HG03342 (cell line): Measurements from ENCODE around the gene SFT2D3.
A peak's percentile ranks its signal among the peaks of the same experiment; 100 is the strongest.

Experiments used
- ATAC-seq: cut with Tn5 transposase; IDR thresholded peaks from one replicate; pipeline ENCODE4 v1.9.1; 2021; ENCODE audit warnings: mild to moderate bottlenecking, moderate library complexity; ENCODE audit not compliant: unreplicated experiment

The SFT2D3 gene, protein sequence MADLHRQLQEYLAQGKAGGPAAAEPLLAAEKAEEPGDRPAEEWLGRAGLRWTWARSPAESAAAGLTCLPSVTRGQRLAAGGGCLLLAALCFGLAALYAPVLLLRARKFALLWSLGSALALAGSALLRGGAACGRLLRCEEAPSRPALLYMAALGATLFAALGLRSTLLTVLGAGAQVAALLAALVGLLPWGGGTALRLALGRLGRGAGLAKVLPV

GRCh38 chr2:127701193-127701650 is at the start of gene SFT2D3:
Gene SFT2D3 (plus strand): TSS chr2:127701497. CDS start chr2:127701529, 32 bp downstream.
- peak; percentile 70 for ATAC-seq

- ATAC-seq: no peak
These were observed 49.2 kb upstream of the SFT2D3 start for GRCh38 chr2:127651971-127652550.

DNA sequence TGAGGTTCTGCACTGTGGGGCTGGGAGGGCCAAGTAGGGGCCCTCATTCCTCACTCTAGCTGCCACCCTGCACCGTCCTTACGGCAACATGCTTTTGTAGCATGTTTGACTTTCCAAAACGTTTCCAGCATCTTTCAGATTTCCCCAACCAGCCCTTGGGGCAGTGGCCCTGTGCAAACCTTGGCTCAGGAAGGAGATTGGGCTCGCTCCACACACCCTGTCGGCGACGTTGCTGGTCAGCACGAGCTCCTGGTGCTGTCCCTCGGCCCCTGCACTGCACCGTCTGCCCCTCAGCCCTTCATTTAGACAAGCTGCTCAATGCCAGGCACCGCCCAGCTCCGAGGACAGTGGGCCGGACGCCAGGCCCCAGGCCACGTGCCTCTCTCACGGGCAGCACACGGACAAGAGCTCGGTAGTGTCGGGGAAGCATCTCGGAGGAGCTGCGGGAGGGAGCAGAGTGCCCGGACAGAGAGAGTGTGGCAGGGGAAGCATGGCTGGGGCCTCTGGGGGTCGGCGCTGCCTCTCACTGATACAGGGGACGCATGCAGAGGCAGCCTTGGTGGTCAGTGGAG is 48.4 kb upstream of the SFT2D3 start:
- no peak for ATAC-seq

- ATAC-seq: no peak
These were observed 47.7 kb upstream of the SFT2D3 start for GRCh38 chr2:127653421-127654083.

GRCh38 chr2:127654084-127654837 is 47.0 kb upstream of the SFT2D3 start:
- ATAC-seq: no peak

GRCh38 chr2:127654838-127655175 is 46.5 kb upstream of the SFT2D3 start:
- no peak for ATAC-seq

DNA sequence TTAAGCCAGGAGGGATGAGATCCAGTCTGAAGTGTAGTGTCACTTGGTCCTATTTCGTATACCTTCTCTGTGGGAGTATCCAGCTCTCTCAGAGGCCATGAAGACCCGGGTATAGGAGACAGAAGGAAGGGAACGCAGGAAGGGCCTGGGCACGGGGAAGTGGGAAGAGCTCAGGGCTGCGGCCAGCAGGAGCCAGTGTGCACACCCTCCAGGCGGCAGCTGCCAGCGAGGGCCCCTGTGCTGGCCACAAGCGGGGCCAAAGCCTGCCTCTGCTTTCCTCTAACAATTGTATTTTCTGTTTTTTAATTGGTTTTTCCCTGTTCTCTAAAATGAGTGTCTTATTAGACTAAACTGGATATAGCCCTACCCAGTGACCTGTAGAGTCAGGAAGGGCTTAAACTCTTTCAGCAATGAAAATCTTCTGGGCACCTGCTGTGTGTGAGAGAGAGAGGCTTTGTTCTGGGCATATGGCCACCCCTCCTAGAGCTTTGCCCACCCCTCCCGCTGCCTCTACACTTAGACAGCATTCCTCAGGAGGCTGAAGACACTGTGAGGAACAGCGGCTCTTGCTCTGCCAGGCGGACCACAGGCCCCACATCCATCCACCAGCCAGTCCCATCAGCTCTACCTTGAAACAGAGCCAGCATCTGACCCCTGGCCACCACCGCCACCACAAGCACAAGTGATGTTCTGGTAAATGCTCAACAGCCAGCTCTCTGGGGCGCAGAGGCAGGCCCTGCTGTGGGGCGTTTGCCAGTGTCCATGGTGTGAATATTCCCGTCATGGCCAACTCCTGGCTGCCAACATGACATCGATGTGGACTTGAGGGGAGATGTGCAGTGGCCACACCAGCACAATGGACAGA is 45.9 kb upstream of the SFT2D3 start:
- no peak for ATAC-seq

DNA sequence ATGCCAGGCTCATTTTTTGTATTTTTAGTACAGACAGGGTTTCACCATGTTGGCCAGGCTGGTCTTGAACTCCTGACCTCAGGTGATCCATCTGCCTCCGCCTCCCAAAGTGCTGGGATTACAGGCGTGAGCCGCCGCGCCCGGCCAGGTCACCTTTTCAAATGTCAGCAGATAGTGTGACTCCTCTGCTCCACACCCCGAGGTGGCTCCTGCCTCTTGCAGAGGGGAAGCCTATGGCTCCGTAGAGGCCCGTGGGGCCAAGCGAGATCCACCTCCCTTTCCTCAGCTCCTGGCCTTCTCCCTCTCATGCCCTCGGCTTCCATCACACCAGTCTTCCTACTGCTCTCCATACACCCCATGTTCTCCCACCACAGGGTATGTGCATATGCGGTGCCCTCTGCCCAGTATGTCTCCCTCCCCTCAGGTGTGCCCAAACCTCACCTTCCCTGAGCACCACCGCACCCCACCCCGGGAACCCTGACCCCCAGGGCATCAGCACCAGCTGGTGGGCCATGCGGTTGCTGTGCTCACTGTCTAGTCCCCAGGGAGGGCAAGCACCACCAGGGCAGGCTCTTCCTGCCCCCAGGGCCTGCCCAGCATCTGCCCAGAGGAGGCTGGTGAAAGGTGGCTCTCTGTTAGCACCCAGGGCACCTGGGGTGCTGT is 44.6 kb upstream of the SFT2D3 start:
- ATAC-seq: no peak

GRCh38 chr2:127657232-127657595 is 44.1 kb upstream of the SFT2D3 start:
- no peak for ATAC-seq

DNA sequence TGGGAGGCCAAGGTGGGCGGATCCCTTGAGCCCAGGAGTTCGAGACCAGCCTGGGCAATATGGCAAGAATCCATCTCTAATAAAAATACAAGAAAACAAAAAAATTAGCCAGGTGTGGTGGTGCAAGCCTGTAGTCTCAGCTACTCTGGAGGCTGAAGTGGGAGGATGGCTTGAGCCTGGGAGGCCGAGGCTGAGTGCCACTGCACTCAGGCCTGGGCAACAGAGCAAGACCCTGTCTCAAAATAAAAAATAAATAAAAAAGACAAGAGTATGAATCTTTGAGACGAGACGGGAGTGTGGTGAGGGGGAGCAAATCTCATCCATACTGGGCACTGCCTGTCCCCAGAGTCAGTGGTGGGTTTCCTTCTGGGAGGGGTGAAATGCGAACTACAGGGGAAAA is 43.2 kb upstream of the SFT2D3 start:
- ATAC-seq: no peak

- no peak for ATAC-seq
These were observed 42.5 kb upstream of the SFT2D3 start for GRCh38 chr2:127658641-127659407.

DNA sequence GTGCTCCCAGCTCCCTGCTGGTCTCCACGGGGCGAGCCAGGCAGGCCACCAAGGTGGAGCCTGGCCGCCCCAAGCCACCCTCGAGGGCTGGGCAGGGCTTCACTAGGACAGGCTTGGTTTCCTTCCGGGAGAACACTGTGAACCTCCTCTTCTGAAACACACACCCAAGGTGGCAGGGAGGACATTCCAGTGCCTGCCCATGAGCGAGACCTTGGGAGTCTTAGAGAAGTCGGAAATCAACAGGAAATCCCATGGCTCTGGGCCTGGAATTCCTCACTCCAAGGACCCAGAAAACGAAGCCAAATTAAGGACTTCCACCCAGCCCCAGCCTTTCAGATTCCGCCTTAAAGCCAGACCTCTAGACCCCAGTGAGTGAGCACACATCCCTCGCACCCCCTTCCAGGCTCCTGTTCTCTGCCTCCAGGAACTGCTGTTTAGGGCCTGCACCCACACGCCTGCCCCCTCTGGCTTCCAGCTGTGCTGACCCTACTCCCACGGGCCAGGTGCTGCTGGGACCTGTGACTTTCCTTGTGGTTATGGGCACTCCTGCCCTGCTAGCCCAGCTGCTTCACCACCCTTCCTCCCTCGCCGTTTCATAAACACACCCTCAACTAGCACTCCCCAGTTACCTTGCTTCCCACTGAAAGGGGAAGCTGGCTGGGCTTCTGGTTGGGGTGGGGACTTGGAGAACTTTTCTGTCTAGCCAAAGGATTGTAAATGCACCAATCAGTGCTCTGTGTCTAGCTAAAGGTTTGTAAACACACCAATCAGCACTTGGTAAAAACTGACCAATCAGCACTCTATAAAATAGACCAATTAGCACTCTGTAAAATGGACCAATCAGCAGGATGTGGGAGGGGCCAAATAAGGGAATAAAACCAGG is 41.6 kb upstream of the SFT2D3 start:
- no peak for ATAC-seq

DNA sequence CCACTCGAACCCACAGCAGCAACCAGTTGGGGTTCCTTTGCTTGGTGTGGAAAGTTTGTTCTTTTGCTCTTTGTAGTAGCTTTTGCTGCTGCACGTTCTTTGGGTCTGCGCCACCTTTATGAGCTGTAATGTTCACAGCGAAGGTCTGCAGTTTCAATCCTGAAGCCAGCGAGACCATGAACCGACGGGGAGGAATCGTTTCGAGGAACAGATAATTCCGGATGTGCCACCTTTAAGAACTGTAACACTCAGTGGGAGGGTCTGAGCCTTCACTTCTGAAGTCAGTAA is 41.1 kb upstream of the SFT2D3 start:
- ATAC-seq: no peak

DNA sequence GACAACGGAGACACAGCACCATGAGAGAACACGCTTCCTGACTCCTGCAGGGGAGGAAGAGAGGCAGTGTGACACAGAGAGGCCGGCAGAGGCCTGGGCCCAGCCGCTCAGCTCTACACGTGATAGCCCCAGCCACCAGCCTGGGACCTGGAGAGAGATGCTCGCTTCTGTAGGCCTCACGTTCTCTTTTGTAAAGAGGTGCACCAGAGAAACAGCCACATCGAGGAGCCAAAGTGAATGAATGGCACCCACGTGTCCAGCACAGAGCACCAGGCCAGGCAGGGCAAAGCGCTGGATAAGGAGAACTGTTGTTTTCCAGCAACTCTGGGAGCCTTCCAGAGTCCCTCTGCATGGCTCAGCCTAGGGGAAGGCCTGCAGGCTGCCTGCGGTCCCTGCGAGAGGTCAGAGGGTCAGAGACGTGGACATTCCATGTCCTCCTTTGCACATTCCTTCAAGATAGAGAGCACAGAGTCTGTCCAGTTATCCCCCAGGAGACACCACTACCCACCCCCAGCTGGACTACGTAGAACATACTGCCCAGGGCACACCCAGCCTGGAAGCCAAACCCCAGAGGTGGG is 40.1 kb upstream of the SFT2D3 start:
- no peak for ATAC-seq

GRCh38 chr2:127661949-127662510 is 39.3 kb upstream of the SFT2D3 start:
- no peak for ATAC-seq

- ATAC-seq: no peak
These were observed 38.2 kb upstream of the SFT2D3 start for GRCh38 chr2:127662937-127663565.

GRCh38 chr2:127663566-127664064 is 37.7 kb upstream of the SFT2D3 start:
- ATAC-seq: no peak
